HL-60 (cell line): ENCODE results near the gene GDF7.

ENCODE experiments used
- DNase-seq, 2 experiments: peaks; one replicate each; pipeline ENCODE4 v3.0.0-alpha.2; 2010 to 2020; ENCODE audit warnings: low read depth in 1 of 2, low spot score in 1 of 2
- H3K27ac ChIP-seq: fragments of 250-450 bp; sonication (Bioruptor Pico); replicated peaks from 2 replicates; pipeline ENCODE4 v1.5.1; 2020; ENCODE audit warnings: mild to moderate bottlenecking, moderate library complexity
- H3K27me3 ChIP-seq: fragments of 250-450 bp; sonication (Bioruptor Pico); 2 replicates; pipeline ENCODE4 v1.5.1; 2021; ENCODE audit warnings: mild to moderate bottlenecking, moderate library complexity; ENCODE audit not compliant: insufficient read depth, poor library complexity, severe bottlenecking
- H3K4me3 ChIP-seq: replicated peaks from 2 replicates; pipeline ENCODE4 v1.5.1; 2011; ENCODE audit warnings: mild to moderate bottlenecking, control low read depth, low read length; ENCODE audit not compliant: insufficient read depth
- CTCF ChIP-seq: IDR thresholded peaks from one replicate; pipeline ENCODE4 v1.5.1; 2011; ENCODE audit warnings: low read length, control low read depth, inconsistent platforms; ENCODE audit not compliant: insufficient read depth
- GABPA ChIP-seq: IDR thresholded peaks from 2 replicates; pipeline ENCODE4 v1.6.1; 2012; ENCODE audit warnings: low read depth
- POLR2AphosphoS5 ChIP-seq: IDR thresholded peaks from 2 replicates; pipeline ENCODE4 v1.6.1; 2012; ENCODE audit warnings: low read depth
- SPI1 ChIP-seq: IDR thresholded peaks from 2 replicates; pipeline ENCODE4 v1.6.1; 2012; ENCODE audit warnings: low read depth, mild to moderate bottlenecking, borderline replicate concordance
- long read RNA-seq: library from polyadenylated mRNA; unstranded; transcript quantifications from one replicate; pipeline ENCODE4 v2.0.0, GENCODE V29; 2020
- TF ChIP-seq, protein P1 (sequence below): IDR thresholded peaks from 2 replicates; pipeline ENCODE4 v1.6.1; 2012; ENCODE audit warnings: low read depth; ENCODE audit not compliant: insufficient replicate concordance

The GDF7 gene
- long read RNA-seq, result 0 reads

DNA sequence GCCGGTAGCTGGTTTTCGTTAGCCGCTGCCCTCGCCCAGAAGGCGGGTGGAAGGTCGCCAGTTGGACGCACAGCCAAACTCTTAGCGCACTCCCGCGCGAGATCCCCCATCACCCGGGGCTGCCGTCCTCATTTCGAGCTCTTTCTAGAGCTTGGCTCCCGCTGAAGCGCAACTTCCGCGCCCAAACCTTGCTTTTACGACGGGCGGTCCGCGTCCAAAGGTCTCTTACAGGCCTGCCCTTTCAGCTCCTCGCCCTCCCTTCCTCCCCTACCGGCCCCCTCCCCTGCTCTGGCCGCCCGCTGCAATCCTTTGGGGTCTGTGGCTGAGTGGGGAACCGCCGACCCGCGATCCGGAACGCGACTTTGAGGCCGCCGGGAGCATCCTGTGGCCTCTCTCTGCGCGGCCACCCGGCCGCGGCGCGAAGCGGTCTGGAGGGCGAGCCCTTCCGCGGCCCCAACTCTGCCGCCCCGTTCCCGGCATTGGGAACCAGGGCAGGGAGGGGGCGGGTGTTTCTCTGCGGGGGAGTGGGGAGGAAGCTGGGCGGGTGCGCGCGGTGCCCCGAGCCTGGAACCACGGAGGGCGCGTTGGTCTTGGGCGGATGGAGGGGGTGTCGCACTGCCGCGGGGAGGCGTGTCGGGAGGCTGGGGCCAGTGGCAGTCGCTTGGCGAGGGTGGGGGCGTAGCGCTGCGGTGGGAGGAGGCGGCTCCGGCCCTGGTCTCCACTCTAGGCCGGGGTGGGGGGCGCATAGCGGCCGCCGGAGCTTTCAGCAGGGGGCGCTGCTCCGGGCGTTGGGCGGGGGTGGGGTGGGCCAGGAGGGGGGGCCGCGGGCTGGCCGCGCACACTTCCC lies at the start of gene GDF7:
Gene GDF7 (plus strand): TSS at position 841 of the 847 bp plus-strand sequence. CDS start 96 bp downstream, outside the sequence.
- peak within 1 kb of the TSS; percentile 34 for H3K4me3 ChIP-seq

GRCh38 chr2:20617892-20618467 lies 49.0 kb upstream of the GDF7 start:
- TF ChIP-seq, protein P1, sequence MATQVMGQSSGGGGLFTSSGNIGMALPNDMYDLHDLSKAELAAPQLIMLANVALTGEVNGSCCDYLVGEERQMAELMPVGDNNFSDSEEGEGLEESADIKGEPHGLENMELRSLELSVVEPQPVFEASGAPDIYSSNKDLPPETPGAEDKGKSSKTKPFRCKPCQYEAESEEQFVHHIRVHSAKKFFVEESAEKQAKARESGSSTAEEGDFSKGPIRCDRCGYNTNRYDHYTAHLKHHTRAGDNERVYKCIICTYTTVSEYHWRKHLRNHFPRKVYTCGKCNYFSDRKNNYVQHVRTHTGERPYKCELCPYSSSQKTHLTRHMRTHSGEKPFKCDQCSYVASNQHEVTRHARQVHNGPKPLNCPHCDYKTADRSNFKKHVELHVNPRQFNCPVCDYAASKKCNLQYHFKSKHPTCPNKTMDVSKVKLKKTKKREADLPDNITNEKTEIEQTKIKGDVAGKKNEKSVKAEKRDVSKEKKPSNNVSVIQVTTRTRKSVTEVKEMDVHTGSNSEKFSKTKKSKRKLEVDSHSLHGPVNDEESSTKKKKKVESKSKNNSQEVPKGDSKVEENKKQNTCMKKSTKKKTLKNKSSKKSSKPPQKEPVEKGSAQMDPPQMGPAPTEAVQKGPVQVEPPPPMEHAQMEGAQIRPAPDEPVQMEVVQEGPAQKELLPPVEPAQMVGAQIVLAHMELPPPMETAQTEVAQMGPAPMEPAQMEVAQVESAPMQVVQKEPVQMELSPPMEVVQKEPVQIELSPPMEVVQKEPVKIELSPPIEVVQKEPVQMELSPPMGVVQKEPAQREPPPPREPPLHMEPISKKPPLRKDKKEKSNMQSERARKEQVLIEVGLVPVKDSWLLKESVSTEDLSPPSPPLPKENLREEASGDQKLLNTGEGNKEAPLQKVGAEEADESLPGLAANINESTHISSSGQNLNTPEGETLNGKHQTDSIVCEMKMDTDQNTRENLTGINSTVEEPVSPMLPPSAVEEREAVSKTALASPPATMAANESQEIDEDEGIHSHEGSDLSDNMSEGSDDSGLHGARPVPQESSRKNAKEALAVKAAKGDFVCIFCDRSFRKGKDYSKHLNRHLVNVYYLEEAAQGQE, result no peak
- Histone ChIP-seq H3K27me3 (no peaks in the 10 kb centered on the region), H3K4me3 (no peak overlapping the region), H3K27ac (no peak overlapping the region)
- DNase-seq, result peak; percentile 29 to 45

More for the DNA sequence above, at the start of gene GDF7:
- no peak for TF ChIP-seq CTCF
- TF ChIP-seq GABPA, result no peak
- TF ChIP-seq, protein P1, result no peak
- no peak for TF ChIP-seq SPI1
- no peak for TF ChIP-seq POLR2AphosphoS5
- H3K27ac ChIP-seq, result no peak within 1 kb of the TSS
- DNase-seq, result no peak
- H3K27me3 ChIP-seq, result peaks cover 47% of the 10 kb centered on the region

- Histone ChIP-seq H3K27ac (no peak overlapping the region), H3K4me3 (no peak overlapping the region), H3K27me3 (no peaks in the 10 kb centered on the region)
- TF ChIP-seq SPI1, result no peak
- TF ChIP-seq, protein P1, result no peak
- TF ChIP-seq GABPA, result no peak
- no peak for TF ChIP-seq POLR2AphosphoS5
- TF ChIP-seq CTCF, result no peak
- no peak for DNase-seq
These were observed 48.5 kb upstream of the GDF7 start for GRCh38 chr2:20618468-20618885.
